ENCODE data around the gene TNNI3K.

Gene TNNI3K

DNA sequence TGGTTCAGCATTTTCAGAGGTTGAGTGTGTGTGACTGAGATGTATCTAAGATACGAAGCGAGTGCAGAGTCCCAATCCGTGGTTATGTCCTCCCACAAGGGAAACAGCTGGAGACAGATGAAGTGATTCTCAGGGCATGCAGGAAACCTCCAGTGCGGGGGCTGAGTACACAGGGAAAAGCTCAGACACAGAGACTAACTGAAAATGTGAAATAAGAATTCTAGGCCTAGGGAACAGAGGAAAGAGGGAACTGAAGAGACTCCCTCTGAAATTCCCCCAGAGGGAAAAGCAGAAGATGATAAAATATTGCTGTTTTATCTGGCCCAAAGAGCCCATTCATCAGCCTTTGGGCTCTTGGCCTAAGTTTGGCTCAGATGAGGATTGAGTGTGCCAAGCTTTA lies 160.4 kb downstream of the TNNI3K start:
- no peak for DNase-seq (ENCODE audit: low read depth)

DNA sequence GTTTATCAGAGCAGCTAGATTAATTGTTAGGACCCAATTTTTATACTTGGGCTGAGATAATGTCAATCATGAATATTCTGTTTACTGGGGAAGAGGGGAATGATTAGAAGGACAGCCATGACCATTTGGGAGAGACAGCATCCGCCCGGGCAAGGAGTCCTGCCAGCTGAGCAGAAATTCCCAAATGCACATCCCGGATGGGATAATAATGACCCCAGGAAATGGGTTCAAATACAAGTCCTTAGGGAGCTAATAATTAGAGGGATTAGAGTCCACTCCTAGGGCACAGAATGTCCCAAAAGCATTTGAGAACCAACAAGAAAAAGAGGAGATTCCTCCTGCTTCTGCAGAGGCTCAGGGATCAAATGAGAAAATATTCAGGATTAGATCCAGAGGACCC lies 161.3 kb downstream of the TNNI3K start:
- no peak for DNase-seq (ENCODE audit: low read depth)

DNA sequence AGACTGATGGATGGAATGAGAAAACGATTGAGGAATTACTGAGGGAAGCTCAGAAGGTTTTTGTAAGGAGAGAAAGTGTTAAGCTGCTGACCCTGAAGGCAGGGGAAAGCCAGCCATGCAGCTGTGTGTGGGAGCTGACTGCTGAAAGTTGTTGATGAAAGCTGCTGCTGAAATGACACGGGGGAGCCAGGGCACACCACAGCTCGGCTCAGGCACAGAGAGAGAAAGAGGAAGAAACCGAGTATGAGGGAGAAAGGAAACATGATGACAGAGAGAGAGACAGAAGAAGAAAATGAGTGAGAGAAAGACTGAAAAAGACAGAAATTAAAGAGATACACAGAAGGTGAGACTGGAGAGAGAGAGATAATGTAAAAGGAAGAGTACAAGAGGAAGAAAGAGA lies 161.7 kb downstream of the TNNI3K start:
- no peak for DNase-seq (ENCODE audit: low read depth)

DNA sequence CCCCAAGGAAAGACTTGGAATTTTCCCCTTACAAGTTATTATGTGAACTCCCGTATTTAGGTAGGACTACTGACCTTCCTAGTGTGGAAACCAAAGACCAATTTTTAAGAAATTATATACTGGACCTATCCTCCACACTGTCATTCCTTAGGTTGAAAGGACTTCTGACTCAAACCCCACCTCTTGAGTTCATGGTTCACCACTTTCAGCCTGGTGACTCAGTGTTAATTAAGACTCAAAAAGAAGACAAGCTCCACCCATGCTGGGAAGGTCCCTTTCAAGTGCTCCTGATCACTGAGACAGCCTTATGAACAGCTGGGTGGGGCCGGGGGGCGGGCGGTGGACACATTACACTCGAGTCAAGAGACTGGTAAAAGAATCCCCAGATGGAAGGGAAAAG lies 164.1 kb downstream of the TNNI3K start:
- no peak for DNase-seq (ENCODE audit: low read depth)

DNA sequence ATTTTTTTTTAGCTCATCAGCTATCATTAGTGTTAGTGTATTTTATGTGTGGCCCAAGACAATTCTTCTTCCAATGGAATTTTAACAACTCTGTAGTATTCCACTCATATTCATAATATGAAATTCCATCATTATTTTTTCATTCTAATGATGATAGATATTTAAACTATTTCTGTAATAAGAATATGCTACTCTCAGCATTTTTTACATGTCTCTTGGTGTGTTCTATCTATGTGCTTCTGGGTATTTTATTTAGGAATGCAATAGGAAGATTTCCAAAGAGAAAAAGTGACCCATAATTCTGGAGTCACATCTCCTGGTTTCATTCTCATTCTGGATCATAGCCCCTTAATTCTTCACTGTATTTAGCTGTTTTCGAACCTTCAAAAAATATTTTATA lies 167.7 kb downstream of the TNNI3K start:
- DNase-seq (ENCODE audit: low read depth) = no peak

DNA sequence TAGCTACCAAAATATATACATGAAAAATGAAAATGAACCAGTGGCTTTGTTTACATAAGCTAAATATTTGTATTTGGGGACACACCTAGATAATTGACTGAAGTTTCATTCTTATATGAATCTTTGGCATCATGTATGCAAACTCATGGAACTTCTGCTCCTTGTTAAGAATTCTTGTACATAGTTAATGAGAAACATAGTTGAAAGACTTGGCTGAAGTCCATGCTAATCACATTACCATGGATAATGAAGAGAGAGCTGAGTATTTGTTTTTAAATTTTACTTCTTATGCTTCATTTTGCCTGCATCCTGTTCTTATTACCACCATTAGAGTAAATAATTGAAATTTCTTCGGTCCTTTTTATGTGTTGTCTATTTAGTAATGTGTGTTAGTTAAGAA lies 168.4 kb downstream of the TNNI3K start:
- no peak for DNase-seq (ENCODE audit: low read depth)

DNA sequence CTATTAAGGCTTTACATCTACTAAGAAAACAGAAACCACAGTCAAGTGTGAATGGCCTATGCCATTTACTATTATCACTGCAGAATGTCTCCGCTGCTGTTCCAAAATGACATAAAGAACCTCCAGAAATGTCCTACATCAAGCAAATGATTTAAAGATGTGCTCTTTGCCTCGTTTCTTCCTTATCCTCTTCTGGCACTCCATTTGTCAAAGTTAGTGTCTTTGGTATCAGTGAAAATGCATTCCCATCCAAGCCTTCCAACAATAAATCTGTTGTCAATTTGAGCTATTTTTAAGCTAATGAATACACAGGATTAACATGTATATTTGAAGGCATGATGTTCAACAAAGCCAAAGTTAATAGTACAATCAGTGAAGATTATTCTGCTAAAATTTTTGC lies 171.6 kb downstream of the TNNI3K start:
- DNase-seq (ENCODE audit: low read depth) = no peak

DNA sequence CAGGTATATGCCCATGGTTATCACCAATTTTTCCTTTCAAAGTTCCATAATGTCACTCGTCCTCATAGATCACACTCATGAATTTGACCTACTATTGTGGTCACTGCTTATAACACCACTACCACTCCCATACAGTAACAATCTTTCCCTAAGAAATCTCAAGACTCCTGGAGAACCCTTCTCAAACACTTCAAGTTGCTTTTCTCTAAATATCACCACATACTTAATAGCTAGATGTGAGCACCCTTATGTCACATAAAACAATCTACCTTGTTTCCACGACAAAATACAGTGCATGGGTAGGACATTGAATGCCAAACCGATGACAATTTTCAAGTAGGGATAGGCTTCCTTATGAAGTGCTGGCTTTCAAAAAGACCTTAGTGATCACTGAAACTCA lies 172.7 kb downstream of the TNNI3K start:
- DNase-seq (ENCODE audit: low read depth) = no peak

DNA sequence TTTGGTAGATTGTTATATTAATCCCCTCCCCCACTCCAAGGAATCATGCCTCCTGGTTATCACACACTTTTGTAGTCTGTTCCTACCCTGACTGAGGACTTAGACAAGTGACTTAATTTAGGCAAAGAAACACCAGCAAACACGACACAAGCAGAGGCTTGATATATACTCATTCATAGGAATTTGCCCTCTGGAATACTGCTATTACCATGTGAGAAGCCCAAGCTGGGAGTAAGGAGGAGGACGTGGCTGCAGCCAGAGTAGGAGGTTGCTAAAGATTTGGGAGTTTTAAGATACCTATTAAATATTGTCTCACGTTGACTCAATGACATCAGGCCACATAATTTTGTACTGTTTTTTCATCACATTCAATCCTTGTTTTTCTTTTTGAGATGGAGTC lies 177.1 kb downstream of the TNNI3K start:
- no peak for DNase-seq (ENCODE audit: low read depth)

DNA sequence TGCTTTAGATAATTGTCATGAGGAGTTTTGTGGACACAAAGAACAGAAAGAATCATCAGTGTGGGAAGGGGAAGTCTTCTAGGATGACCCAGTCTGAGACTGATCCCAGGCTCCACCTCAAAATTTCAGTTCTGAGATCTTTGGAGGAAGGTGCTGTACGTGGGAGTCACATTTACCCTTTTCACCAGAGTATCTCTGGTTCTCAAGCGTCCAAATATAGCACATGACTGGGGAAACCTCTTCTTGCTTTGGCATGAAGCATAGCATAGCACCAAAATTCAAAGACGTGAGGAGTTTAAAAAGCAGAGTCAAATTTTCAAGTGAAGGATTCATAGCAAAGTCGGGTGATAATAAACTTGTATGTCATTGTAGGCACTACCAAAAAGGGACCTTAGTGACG lies 180.7 kb downstream of the TNNI3K start:
- no peak for DNase-seq (ENCODE audit: low read depth)

DNA sequence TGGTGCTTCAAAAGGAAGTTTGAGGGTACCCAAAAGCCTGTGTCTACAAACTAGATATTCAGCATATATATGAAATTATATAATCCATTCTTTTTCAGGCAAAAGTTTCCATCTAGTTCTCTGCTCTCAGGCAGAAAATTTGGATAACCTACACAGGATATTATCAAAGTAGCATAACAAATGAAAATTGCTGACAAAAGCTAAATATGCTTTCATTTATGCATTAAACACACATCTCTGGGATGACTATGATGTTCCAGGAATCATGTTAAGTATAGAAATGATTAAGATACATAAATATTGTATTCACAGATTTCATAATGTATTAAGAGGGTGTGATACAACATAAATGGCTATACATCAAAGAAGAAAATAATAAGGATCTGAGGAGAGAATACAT lies 184.4 kb downstream of the TNNI3K start:
- DNase-seq (ENCODE audit: low read depth) = no peak

DNA sequence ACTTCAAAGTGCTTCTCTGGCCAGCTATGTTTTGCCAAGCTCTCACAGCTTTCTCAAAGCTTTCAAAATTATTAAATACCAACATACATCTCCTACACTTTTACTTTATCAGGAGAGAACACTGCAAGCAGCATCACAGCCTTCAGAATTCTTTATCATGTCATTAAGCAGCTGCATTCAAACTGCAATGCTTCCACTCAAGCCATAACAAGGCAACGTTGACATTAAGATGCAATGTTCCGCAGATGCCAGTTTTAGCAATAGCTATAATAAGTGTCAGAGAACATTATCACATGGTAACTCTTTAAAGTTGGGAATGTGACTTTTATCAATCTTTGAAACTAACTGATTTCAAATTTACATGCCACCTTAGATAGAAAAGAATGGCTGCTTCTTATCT lies 185.3 kb downstream of the TNNI3K start:
- DNase-seq (ENCODE audit: low read depth) = no peak

DNA sequence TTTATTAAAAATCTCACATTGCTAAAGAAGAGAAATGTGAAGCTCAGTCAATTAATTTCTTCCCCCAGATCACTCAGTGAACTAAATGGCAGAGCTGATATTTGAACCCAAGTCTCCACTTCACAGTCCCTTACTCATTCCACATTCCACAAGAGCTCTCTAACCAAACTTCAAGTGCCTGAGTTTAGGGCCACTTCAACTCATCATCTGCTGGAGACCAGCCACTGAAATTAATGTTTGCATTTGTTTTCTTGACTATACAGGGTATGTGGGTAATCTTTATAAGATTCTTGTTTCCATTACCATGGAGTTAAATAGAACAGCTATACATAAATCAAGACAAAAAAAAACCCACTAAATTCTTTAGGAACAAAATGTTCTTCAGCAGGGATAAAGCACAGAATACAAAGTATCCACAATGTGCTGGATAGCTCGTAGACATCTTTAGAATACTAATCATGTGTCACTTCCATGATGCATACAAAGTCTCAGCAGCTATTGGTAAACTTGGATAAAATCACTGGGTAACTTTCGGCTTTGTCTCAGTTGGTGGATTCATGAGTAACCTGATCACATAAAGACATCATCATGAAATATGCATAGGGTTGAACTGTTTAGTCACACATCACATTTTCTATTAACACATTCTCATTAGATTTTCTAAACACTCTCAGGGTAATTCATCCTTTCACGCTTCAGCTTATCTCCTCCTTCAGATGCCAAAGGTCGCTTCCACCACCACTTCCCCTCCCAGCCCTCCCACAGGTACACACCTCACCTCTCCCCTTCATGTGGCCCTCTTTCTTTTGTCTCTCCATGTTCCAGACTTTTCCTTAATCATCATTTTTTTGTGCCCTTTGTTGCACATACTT lies 187.5 kb downstream of the TNNI3K start:
- no peak for DNase-seq (ENCODE audit: low read depth)

DNA sequence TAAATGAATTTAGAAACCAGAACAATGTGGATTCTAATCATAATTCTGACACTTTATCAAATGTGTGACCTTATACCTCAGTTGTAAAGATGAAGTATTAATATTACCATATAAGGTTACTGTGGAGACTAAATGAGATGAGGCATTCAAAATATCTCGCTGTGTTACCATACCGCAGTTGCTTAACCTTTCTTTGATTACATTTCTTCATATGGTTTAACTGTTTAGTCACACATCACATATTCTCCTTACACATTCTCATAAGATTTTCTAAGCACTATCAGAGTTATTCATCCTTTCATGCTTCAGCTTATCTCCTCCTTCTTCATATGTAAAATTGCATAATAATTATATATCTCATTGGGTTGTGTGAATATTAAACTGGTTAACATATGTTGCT lies 188.3 kb downstream of the TNNI3K start:
- DNase-seq (ENCODE audit: low read depth) = no peak

DNA sequence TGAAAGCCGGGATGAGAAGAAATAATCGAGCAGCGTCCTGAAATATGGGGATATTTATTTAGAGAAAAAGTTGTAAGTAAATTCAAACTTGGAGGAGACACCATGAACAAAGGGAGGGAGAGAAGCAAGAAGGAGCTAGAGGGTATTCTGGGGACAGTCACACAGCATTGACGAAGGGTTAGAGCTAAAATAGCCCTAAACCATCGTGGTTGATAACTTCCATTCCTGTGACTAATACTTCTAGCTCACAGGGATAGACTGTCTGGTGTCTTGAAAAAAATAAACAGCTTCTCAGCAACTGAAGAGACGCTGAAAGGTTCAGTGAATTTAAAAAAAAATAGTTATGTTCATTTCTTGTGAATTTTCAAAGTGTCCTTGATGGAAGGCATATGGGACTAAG lies 190.5 kb downstream of the TNNI3K start:
- DNase-seq (ENCODE audit: low read depth) = no peak

DNA sequence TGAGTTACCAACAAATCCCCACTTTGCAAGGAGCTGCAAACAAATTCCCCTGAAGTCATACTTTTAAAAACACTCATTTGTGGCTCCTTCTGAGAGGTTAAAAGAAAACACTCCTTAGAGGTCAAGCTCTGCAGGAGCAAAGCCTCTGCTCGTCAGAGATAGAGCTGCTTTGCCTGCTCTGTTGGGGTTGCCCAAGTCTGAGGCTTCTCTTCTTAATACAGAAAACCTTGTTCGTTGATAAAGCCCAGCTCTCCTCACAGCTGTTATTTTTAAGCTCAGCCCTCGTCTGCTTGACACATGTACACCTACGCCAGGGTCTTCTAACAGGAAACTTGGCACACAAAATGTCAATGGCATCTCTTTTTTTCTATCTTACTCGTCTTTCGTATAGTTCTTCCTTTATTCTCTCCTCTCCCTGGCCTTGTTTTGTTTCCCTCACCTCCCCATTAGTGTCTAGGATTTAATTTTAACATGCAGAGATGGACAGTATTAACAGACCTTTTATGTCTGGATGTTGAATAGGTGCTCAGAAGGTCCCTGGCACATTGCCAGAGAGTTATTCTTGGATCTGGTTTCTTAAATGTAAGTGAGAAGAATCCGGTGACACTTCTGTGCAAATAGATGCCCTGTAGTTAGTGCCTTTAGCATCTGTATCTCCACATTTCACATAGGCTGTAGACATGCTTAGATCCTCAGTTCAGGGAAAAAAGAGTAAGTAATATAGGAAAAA lies 191.2 kb downstream of the TNNI3K start:
- DNase-seq (ENCODE audit: low read depth) = no peak

DNA sequence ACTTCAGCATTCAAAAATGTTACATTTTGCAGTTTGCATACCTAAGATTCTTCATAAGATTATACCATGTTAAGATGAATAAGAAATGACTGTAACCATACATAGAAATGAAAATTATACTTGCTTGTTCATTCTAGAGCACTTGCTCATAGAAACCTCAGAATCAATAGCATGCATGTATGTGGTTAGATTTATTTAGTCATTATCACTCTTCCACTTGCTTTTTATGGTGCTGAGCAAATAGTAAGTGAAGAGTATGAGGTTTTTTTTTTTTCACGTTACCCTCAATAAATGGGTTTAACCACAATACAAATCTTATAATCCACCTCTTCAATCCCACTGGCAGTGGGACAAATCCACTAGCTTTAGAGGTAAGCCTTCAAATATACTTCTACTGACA lies 192.5 kb downstream of the TNNI3K start:
- peak; percentile 31 for DNase-seq (ENCODE audit: low read depth)

DNA sequence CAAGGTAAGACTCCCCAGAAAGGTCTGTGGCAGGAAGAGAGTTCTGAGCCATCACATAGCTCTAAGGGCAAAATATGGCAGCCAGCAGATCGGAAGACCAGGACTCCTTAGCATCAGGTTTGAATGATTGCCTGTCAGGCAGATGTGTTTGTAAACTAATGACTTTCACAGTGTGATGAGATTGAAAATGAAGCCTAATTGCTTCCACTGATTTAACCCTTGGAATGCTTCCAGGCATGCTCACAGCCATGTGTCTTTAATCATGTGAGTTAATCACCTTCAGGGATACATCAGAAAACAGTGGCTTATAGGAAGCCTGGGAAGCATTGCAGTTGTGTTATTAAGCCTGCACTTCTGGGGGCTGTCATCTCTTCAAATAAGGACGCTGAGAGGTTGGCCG lies 194.4 kb downstream of the TNNI3K start:
- DNase-seq (ENCODE audit: low read depth) = no peak

DNA sequence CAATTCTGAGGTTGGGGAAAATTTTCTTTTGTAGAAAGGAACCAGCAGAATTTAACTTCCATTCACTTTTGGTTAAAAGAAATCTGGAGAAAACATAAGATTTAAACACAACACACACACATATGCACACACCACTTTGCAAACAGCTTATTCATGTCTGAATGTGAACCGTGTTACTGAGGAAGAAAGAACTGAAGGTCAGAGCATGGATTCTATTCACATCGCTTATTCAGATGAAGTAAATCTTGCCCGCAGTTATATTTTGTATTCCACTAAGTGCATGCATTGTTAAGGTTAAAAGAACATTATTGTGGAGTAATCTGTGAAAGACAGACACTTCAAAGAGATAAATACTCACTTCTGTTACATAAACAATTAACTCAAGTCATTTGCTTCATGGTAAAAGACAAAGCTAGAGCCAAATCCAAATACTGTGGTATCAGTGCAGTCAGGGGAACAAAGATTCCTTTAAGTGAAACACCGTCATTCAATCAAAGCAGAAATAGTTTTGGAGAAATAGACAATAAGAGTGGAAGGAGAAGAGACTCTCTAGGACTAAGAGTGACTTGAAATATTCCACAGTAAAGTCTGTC lies 195.3 kb downstream of the TNNI3K start:
- DNase-seq (ENCODE audit: low read depth) = no peak

DNA sequence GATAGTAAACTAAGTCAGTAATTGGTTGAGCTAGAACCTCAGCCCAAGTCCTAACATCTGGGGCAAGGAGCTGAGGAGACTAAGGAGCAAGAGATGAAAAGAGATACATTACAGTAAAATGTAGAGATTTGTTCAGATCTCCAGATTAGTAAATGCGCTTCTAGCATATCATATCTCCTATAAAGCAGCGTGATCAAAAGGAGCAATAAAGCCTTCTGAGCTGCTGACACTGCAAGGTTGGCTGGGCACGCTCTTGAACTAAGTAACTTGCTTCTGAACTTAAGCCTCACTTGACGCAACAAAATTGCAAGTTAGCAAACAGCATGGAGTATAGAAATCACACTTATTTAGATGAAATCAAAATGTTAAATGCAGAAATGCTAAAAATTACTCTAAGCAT lies 196.3 kb downstream of the TNNI3K start:
- no peak for DNase-seq (ENCODE audit: low read depth)

DNA sequence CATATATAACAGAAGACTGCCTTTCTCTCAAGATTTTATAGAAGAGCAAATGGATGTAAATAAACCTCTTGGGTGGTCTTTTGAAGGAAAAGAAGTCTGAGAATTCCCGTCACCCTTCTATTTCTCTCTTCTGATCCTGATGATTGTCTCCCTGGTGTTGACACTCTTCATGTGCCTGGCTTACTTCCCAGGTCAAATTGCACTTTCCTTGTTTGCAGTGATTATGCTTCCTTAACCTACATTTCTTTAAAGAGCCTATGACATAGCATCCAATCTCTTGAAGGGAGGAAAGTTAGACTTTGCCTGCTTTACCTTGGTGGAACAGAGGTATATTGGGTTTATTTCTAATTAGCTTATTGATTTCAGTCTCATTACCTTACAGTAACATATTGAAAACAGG lies 197.1 kb downstream of the TNNI3K start:
- no peak for DNase-seq (ENCODE audit: low read depth)

DNA sequence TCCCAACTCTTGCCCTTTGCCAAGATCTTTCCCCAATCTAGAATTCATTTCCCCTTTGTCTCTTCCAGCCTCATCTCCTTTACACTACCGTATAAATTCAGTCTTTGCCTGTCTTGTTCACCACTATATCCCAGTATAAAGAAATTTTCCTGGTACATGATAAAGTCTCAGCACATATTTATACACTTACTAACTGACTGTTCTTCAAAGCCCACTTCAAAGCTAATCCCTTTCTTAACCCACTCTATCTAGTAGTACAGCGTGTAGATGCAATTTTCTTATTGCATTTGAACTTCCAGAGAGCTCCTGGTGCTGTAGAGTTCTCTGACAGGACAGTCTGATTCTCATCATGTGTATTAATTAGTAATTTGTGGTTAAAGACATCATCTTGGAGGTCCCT lies 199.1 kb downstream of the TNNI3K start:
- no peak for DNase-seq (ENCODE audit: low read depth)

DNA sequence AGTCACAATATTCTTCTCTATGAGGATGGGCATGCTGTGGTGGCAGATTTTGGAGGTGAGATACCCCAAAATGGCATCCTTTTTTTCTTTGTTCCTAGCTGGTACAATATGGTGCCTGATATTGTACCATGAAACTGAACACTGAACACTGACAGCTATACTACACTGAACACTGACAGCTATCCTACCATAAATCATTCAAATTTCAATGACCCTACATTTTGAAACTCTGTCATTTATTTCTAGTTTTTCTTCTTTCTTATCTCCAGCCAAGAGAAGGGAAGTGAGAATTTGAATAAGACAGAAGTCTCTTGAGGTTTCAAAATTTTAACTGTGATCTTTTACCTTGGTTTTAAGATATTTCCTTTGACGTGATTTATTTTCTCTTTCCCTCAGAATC lies 200.9 kb downstream of the TNNI3K start:
- no peak for DNase-seq (ENCODE audit: low read depth)

Measured in HS-5 (cell line).